ENCODE results near the gene XPO4.

GRCh38 chr13:20860844-20861243 is 41.7 kb downstream of the XPO4 start:
- TF ChIP-seq EZH2 (IDR thresholded peaks at IDR 0.05; ENCODE audit: low read length, unreplicated experiment): no peak
- no peak for TF ChIP-seq CTCF (conservative IDR thresholded peaks at IDR 0.05; ENCODE audit: low read depth, low read length)
- TF ChIP-seq EZH2phosphoT487 (IDR thresholded peaks at IDR 0.05; ENCODE audit: borderline replicate concordance, low read length): no peak

Data from PC-3 (cell line).